Measurements from ENCODE around the gene DNALI1.

The DNALI1 gene

DNA sequence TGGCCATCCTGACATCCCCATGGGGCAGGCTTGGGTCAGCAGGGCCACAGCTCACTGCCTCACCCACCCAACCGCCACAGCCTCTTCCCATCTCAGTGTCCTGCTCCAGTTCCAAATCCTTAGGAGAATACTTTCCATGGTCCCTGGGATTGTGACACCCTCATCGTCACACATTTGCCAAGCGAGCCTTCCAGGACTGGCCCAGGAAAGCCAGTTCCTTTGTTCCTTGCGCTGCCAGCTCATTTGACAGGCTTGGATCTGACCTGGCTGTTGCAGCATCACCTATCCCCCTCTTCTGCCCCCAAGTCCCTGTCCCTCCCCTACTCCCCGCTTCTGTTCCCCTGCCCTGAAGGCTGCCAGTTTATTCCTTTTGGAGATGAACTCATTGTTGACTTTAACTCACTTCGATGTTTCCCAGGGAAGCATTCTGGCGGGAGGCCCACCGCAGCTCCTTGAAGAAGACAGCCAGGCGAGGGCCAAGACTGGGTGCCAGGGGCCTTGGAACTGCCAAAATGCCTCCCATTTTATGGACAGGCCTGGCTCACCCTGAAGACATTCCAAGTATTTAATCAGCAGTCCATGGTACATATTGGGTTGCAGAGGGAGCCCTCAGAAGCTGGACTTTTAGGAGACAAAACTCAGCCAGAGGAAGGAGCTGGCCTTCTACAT is 49.2 kb downstream of the DNALI1 start:
- H3K9ac ChIP-seq (ENCODE audit: low read length): no peak overlapping the region
- H3K27me3 ChIP-seq (ENCODE audit: low read depth, low read length): peaks cover 6% of the 10 kb centered on the region; the same call in 1 of the 2 replicates
- H2AFZ ChIP-seq (ENCODE audit: low read depth, low read length): no peak overlapping the region
- H3K4me1 ChIP-seq (ENCODE audit: low read length): 0 out of 2 replicates have a peak, but pooled peaks cover 4% of the 10 kb centered on the region
- H3K79me2 ChIP-seq (ENCODE audit: low read length): no peaks in the 10 kb centered on the region
- no peak overlapping the region for H3K4me2 ChIP-seq (ENCODE audit: low read length)
- TF ChIP-seq, protein P1, sequence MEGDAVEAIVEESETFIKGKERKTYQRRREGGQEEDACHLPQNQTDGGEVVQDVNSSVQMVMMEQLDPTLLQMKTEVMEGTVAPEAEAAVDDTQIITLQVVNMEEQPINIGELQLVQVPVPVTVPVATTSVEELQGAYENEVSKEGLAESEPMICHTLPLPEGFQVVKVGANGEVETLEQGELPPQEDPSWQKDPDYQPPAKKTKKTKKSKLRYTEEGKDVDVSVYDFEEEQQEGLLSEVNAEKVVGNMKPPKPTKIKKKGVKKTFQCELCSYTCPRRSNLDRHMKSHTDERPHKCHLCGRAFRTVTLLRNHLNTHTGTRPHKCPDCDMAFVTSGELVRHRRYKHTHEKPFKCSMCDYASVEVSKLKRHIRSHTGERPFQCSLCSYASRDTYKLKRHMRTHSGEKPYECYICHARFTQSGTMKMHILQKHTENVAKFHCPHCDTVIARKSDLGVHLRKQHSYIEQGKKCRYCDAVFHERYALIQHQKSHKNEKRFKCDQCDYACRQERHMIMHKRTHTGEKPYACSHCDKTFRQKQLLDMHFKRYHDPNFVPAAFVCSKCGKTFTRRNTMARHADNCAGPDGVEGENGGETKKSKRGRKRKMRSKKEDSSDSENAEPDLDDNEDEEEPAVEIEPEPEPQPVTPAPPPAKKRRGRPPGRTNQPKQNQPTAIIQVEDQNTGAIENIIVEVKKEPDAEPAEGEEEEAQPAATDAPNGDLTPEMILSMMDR (IDR thresholded peaks at IDR 0.05; ENCODE audit: low read depth, low read length): no peak
- TF ChIP-seq EZH2phosphoT487 (IDR thresholded peaks at IDR 0.05; ENCODE audit: low read depth): no peak
- no peaks in the 10 kb centered on the region for H4K20me1 ChIP-seq (ENCODE audit: insufficient read depth, low read length)
- no peak overlapping the region for H3K4me3 ChIP-seq (ENCODE audit: low read length)
- H3K36me3 ChIP-seq (replicated peaks; ENCODE audit: low read depth, low read length): no peaks in the 10 kb centered on the region
- no peaks in the 10 kb centered on the region for H3K9me3 ChIP-seq (ENCODE audit: insufficient read depth, low read length)
- H3K27ac ChIP-seq (ENCODE audit: low read length): no peak overlapping the region

DNA sequence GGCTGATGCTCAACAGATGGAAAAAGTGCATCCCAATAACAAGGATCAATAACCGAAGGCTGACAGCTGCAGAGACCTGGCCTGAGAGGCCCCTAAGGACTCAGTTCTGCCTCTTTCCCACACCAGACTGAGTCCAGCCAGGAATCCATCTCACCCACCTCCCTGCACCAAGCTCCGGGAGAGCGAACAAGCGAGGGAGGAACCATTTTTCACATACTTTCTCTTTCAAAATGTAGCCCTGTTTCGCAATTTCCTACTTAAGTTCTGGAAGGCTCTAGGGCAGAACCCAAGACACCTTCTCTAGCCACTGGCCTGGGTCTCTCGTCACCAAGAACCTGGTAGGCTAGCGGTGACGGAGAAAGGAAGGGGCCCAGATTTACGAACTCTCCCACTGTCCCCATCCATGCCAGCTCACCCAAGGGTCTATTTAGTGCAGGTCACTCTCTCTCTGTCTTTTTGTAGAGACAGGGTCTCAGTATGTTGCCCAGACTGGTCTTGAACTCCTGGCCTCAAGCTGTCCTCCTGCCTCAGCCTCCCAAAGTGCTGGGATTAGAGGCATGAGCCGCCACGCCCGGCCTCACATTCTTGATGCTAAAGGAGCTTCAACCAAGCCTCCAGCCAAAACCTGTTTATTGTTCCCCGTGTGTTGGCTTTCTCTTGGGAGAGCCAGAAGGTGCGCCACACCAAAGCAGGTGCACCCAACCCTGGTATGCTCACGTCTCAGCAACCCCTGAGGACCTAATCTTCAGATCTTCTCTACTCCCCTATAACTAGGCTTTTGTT is 49.9 kb downstream of the DNALI1 start:
- H3K27ac ChIP-seq (ENCODE audit: low read length): no peak overlapping the region
- no peaks in the 10 kb centered on the region for H4K20me1 ChIP-seq (ENCODE audit: insufficient read depth, low read length)
- H3K4me3 ChIP-seq (ENCODE audit: low read length): no peak overlapping the region
- TF ChIP-seq, protein P1 (IDR thresholded peaks at IDR 0.05; ENCODE audit: low read depth, low read length): no peak
- H3K27me3 ChIP-seq (ENCODE audit: low read depth, low read length): peaks cover 6% of the 10 kb centered on the region; the same call in 1 of the 2 replicates
- no peaks in the 10 kb centered on the region for H3K79me2 ChIP-seq (ENCODE audit: low read length)
- no peaks in the 10 kb centered on the region for H3K9me3 ChIP-seq (ENCODE audit: insufficient read depth, low read length)
- H3K4me1 ChIP-seq (ENCODE audit: low read length): 0 out of 2 replicates have a peak, but pooled peaks cover 4% of the 10 kb centered on the region
- H3K4me2 ChIP-seq (ENCODE audit: low read length): no peak overlapping the region
- H2AFZ ChIP-seq (ENCODE audit: low read depth, low read length): no peak overlapping the region
- H3K36me3 ChIP-seq (replicated peaks; ENCODE audit: low read depth, low read length): no peaks in the 10 kb centered on the region
- H3K9ac ChIP-seq (ENCODE audit: low read length): no peak overlapping the region

DNA sequence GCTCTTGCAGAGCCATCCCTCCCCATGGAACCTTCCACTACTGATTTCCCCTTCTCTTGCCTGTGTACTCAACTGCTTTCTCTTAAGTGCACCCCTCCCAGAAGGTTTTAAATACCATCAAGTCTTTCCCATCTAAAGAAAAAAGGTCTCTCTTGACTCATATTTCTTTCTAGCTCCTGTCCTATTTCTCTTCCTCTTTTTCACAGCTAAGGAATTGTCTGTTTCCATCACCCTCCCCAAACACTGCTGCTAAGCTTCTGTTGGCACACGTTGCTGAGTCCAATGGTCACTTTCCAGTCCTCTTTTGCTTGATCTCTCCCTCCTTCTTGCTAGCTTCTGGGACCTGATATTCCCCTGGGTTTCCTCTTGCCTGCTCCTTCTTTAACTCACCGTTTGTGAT is 52.3 kb downstream of the DNALI1 start:
- Histone ChIP-seq H3K9ac (ENCODE audit: low read length) (no peak overlapping the region), H3K79me2 (ENCODE audit: low read length) (no peaks in the 10 kb centered on the region), H4K20me1 (ENCODE audit: insufficient read depth, low read length) (no peaks in the 10 kb centered on the region), H3K4me2 (ENCODE audit: low read length) (no peak overlapping the region), H2AFZ (ENCODE audit: low read depth, low read length) (no peak overlapping the region), H3K27me3 (ENCODE audit: low read depth, low read length) (peaks cover 6% of the 10 kb centered on the region; the same call in 1 of the 2 replicates), H3K27ac (ENCODE audit: low read length) (no peak overlapping the region), H3K36me3 (replicated peaks; ENCODE audit: low read depth, low read length) (no peaks in the 10 kb centered on the region), H3K4me1 (ENCODE audit: low read length) (no peaks in the 10 kb centered on the region), H3K9me3 (ENCODE audit: insufficient read depth, low read length) (no peaks in the 10 kb centered on the region), H3K4me3 (ENCODE audit: low read length) (no peak overlapping the region)
- TF ChIP-seq, protein P1 (IDR thresholded peaks at IDR 0.05; ENCODE audit: low read depth, low read length): no peak
- no peak for TF ChIP-seq EZH2phosphoT487 (IDR thresholded peaks at IDR 0.05; ENCODE audit: low read depth)

DNA sequence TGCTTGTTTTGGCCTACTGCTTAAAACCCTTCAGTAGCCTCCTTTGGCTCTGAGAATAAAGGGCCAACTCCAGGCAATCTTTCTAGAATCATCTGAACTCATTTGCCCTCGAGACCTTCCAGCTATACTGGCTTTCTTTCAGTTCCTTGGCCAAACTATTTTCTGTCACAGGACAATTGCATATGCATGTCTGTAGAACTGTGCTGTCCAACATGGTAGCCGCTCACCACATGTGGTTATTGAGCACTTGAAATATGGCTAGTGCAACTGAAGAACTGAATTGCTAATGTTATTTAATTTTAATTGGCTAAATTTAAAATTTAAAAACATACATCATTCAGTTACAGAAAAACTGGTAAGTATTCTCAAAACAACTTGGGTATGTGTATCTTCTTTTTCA is 53.3 kb downstream of the DNALI1 start:
- Histone ChIP-seq H3K27me3 (ENCODE audit: low read depth, low read length) (peaks cover 7% of the 10 kb centered on the region; the same call in 1 of the 2 replicates), H2AFZ (ENCODE audit: low read depth, low read length) (no peak overlapping the region), H4K20me1 (ENCODE audit: insufficient read depth, low read length) (no peaks in the 10 kb centered on the region), H3K4me2 (ENCODE audit: low read length) (no peak overlapping the region), H3K4me3 (ENCODE audit: low read length) (no peak overlapping the region), H3K36me3 (replicated peaks; ENCODE audit: low read depth, low read length) (no peaks in the 10 kb centered on the region), H3K4me1 (ENCODE audit: low read length) (no peaks in the 10 kb centered on the region), H3K9ac (ENCODE audit: low read length) (no peak overlapping the region), H3K9me3 (ENCODE audit: insufficient read depth, low read length) (no peaks in the 10 kb centered on the region), H3K27ac (ENCODE audit: low read length) (no peak overlapping the region), H3K79me2 (ENCODE audit: low read length) (no peaks in the 10 kb centered on the region)
- TF ChIP-seq EZH2phosphoT487 (IDR thresholded peaks at IDR 0.05; ENCODE audit: low read depth): no peak
- TF ChIP-seq, protein P1 (IDR thresholded peaks at IDR 0.05; ENCODE audit: low read depth, low read length): no peak
